ENCODE results near the gene PDLIM1.

DNA sequence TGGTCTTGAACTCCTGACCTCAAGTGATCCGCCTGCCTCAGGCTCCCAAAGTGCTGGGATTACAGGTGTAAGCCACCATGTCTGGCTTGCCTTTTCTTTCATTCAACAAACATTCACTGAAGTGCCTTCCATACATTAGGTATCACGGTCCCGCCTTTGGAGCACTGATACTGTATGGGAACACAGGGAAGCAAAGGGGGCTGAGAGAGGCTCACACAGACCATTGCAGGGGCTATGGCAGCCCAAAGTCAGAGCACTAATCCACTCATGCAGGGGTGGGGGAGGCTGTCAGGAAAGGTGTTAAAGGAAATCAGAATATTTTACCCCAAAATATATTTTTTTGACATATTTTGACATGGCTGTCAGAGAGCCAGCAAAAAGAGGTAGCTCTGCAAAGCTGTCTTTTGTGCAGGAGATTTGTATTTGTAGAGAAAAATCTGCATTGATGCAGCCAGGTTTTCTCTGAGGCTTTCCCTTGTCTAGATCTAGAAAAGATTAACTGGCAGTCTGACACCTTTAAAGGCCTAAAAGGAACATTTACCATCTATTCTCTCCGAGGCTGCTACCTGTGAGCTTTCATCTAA lies 42.0 kb upstream of the PDLIM1 start:
- TF ChIP-seq POLR2A (IDR thresholded peaks at IDR 0.05; ENCODE audit: low read length) = no peak
- TF ChIP-seq GATA1 (IDR thresholded peaks at IDR 0.05; ENCODE audit: low read depth, low read length) = no peak
